ENCODE results near the gene GALNT10.

GRCh38 chr5:154373326-154373725, 182.8 kb downstream of the GALNT10 start:
- TF ChIP-seq POLR2A (IDR thresholded peaks at IDR 0.05; ENCODE audit: low read depth) (no peak), CTCF (IDR thresholded peaks at IDR 0.05) (no peak), POLR2AphosphoS5 (IDR thresholded peaks at IDR 0.05) (no peak)

Data from esophagus muscularis mucosa (tissue), 3 donors.